ENCODE results near the gene LRCH1. TPM values are rescaled to one million over a fixed set of nuclear protein-coding genes. Genes with fewer than 3 reads are reported as not detected.

The LRCH1 gene
- total RNA-seq, 4 donors from 2014 or later, result 42.7 to 66.0 (median 53.1) TPM

DNA sequence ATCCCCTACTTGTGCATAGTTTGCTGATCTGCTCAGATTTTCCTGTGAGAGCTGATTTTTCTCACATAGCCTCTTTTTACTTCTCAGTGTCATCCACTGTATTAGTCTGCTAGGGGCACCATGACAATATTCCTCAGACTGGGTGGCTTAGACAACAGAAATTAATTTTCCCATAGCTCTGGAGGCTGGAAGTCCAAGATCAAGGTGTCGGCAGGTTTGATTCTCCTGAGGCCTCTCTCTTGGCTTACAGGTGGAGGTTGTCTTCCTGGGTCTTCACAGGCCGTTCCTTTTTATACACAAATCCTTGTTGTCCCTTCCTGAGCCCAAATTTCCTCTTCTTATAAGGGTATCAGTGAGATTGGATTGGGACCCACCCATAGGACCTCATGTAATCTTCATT lies 9.2 kb downstream of the LRCH1 start:
- no peaks in the 10 kb centered on the region for H3K36me3 ChIP-seq
- no peaks in the 10 kb centered on the region for H3K27me3 ChIP-seq
- no peak overlapping the region for H3K27ac ChIP-seq (replicated peaks in 1 of 4)
- TF ChIP-seq EP300 (IDR thresholded peaks at IDR 0.05) (no peak), POLR2A (IDR thresholded peaks at IDR 0.05; ENCODE audit: low read depth) (no peak), CTCF (IDR thresholded peaks at IDR 0.05) (no peak), POLR2AphosphoS5 (IDR thresholded peaks at IDR 0.05) (no peak)
- DNase-seq (ENCODE audit: extremely low spot score), result no peak
- H3K4me3 ChIP-seq, result no peak overlapping the region
- intact Hi-C loops (cut with DNase I), result no loop called here
- H3K9me3 ChIP-seq, result no peaks in the 10 kb centered on the region
- peaks cover 28 to 75% (median 62%) of the 10 kb centered on the region in 4 donors for H3K4me1 ChIP-seq
- 97% methylated on average over 2 of the region's 2 CpGs for WGBS

DNA sequence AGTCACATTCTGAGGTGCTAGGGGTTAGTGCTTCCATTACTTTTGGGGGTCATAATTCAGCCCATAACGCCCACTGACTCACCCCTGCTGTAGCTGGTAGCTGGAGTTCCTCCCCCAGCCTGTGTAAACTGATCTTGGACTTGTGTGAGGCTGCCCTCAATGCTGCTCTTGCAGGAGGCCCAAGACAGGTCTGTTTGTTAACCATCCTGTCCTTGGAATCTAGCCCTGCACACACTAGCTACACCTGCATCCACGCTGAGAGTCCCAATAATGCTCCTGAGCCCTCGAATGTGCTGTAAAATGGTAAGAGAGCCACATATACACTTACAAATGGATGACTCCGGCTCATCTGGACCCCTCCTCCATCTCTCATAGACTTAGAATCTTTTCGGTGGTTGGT lies 9.6 kb downstream of the LRCH1 start:
- no peak for TF ChIP-seq POLR2A (IDR thresholded peaks at IDR 0.05; ENCODE audit: low read depth)
- TF ChIP-seq POLR2AphosphoS5 (IDR thresholded peaks at IDR 0.05), result no peak
- no peak for TF ChIP-seq EP300 (IDR thresholded peaks at IDR 0.05)
- H3K36me3 ChIP-seq, result no peaks in the 10 kb centered on the region
- no peak for DNase-seq (ENCODE audit: extremely low spot score)
- no peak overlapping the region for H3K4me3 ChIP-seq
- intact Hi-C loops (cut with DNase I), result no loop called here
- no peaks in the 10 kb centered on the region for H3K9me3 ChIP-seq
- H3K4me1 ChIP-seq, result peaks cover 28 to 79% (median 66%) of the 10 kb centered on the region in 4 donors
- 95% methylated on average over 5 of the region's 5 CpGs for WGBS
- H3K27ac ChIP-seq (replicated peaks in 1 of 4), result no peak overlapping the region
- H3K27me3 ChIP-seq, result no peaks in the 10 kb centered on the region

GRCh38 chr13:46565808-46566750 lies 13.1 kb downstream of the LRCH1 start:
- Histone ChIP-seq H3K9me3 (no peaks in the 10 kb centered on the region), H3K4me1 (peaks cover 46 to 90% (median 71%) of the 10 kb centered on the region in 4 donors), H3K36me3 (no peaks in the 10 kb centered on the region), H3K27me3 (no peaks in the 10 kb centered on the region), H3K27ac (replicated peaks in 1 of 4) (no peak overlapping the region), H3K4me3 (no peak overlapping the region)
- WGBS, result 50% methylated on average over 7 of the region's 7 CpGs
- no peak for TF ChIP-seq EP300 (IDR thresholded peaks at IDR 0.05)
- TF ChIP-seq CTCF (IDR thresholded peaks at IDR 0.05), result no peak
- TF ChIP-seq POLR2AphosphoS5 (IDR thresholded peaks at IDR 0.05), result no peak
- no peak for TF ChIP-seq POLR2A (IDR thresholded peaks at IDR 0.05; ENCODE audit: low read depth)
- intact Hi-C loops (cut with DNase I), result no loop called here
- no peak for DNase-seq (ENCODE audit: extremely low spot score)

DNA sequence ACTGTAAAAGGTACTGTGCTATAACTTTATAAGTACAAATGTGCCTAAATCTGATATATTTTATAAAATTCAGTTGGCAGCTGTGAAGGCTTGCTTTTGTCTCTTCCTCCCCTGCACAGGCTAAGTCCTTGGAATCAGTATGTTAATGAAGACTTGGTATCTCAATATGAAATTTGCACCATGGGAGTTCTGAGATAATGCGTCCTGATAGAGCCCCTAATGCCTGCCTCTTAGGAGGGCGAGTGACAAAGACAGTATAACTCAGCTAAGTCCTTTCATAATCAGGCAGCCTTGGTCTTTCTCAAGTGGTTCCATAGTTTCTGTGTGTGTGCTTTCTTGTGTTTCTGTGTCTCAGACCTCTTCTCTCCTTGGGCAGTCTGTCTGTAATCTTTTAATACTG lies 14.7 kb downstream of the LRCH1 start:
- Histone ChIP-seq H3K4me3 (no peak overlapping the region), H3K9me3 (no peaks in the 10 kb centered on the region), H3K36me3 (no peaks in the 10 kb centered on the region), H3K27ac (replicated peaks in 1 of 4) (no peak overlapping the region), H3K27me3 (no peaks in the 10 kb centered on the region), H3K4me1 (peaks cover 54 to 91% (median 77%) of the 10 kb centered on the region in 4 donors)
- TF ChIP-seq CTCF (IDR thresholded peaks at IDR 0.05) (no peak), POLR2AphosphoS5 (IDR thresholded peaks at IDR 0.05) (no peak), POLR2A (IDR thresholded peaks at IDR 0.05; ENCODE audit: low read depth) (no peak), EP300 (IDR thresholded peaks at IDR 0.05) (no peak)
- no peak for DNase-seq (ENCODE audit: extremely low spot score)
- 100% methylated on average over 2 of the region's 2 CpGs for WGBS
- intact Hi-C loops (cut with DNase I), result no loop called here

DNA sequence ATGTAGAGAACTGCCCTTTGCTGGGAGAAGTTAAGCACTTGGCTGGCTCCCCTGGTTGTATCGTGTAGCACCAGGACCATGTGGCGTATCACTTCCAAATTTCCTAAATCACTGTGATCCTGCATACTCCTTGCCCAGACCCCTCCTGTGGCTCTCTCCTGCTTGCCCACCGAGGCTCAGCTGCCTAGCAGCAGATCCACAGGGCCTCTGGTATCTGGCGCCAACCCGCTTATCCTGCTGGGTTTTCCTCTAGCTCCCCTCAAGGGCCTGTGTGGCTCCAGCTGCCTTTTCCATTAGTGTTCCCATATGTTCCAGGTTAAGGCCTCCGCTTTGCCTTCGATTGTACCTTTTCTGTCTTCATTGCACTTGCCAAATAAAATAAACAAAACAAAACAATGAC lies 16.5 kb downstream of the LRCH1 start:
- no peaks in the 10 kb centered on the region for H3K27me3 ChIP-seq
- H3K36me3 ChIP-seq, result no peaks in the 10 kb centered on the region
- intact Hi-C loops (cut with DNase I), result no loop called here
- peaks cover 56 to 84% (median 76%) of the 10 kb centered on the region in 4 donors for H3K4me1 ChIP-seq
- TF ChIP-seq EP300 (IDR thresholded peaks at IDR 0.05) (no peak), POLR2A (IDR thresholded peaks at IDR 0.05; ENCODE audit: low read depth) (no peak), CTCF (IDR thresholded peaks at IDR 0.05) (no peak), POLR2AphosphoS5 (IDR thresholded peaks at IDR 0.05) (no peak)
- H3K27ac ChIP-seq (replicated peaks in 1 of 4), result no peak overlapping the region
- no peaks in the 10 kb centered on the region for H3K9me3 ChIP-seq
- 74% methylated on average over 7 of the region's 7 CpGs for WGBS
- no peak for DNase-seq (ENCODE audit: extremely low spot score)
- no peak overlapping the region for H3K4me3 ChIP-seq

Data from esophagus muscularis mucosa (tissue), 4 donors.